K562 (cell line): ENCODE measurements around the gene APP. TPM values are rescaled to one million over a fixed set of nuclear protein-coding genes. Genes with fewer than 3 reads are reported as not detected.

Source experiments
- ATAC-seq: fragments of 200-7000 bp; cut with Tn5 transposase; 3 replicates; pipeline ENCODE4 v1.9.1; 2020; ENCODE audit warnings: moderate library complexity
- BruUV-seq: library from RNA; stranded (reverse); fragments of 400-500 nt; replicated peaks from 2 replicates; lab custom pipeline; 2021; lab: Mats Ljungman, UMichigan
- CTCF ChIA-PET: fragments of 300-600 bp; formaldehyde crosslinking; extraction: SDS; loops from one replicate; lab custom pipeline; 2021; ENCODE audit warnings: low intra/inter-chr PET ratio; lab: Yijun Ruan, JAX
- POLR2A ChIA-PET: fragments of 300-600, 350-650 bp; sonication (Branson Sonifier 250); formaldehyde crosslinking; extraction: SDS; loops from one replicate; lab custom pipeline; 2021; ENCODE audit warnings: antibody characterized with exemption, inconsistent platforms; lab: Yijun Ruan, JAX
- DNase-seq, 4 experiments: peaks; one replicate each; pipeline versions ENCODE4 v3.0.0 to v3.0.0-alpha.2; 2011 to 2018; ENCODE audit warnings: low spot score in 3 of 4, mixed read lengths in 3 of 4; ENCODE audit errors: extremely low read depth in 1 of 4
- FAIRE-seq: peaks from 2 replicates; lab custom pipeline; 2011; peaks lifted over from hg19 to GRCh38; lab: Jason Lieb, UNC
- H2AFZ ChIP-seq: 2 replicates; pipeline ENCODE4 v1.6.0; 2011; ENCODE audit warnings: low read depth, low read length, control low read depth, inconsistent platforms
- H3K27ac ChIP-seq: fragments of 200-600 bp; 3 replicates; pipeline ENCODE4 v1.8.0; 2011; ENCODE audit warnings: low read depth, mild to moderate bottlenecking, control low read depth, inconsistent platforms, low read length, moderate library complexity, mixed read lengths; ENCODE audit errors: extremely low read depth
- H3K27me3 ChIP-seq, 2 experiments: fragments of 300-600 bp in 1 of 2; 2 replicates in 1 of 2; 3 replicates in 1 of 2; pipeline versions ENCODE4 v1.6.0 to v1.8.0; 2011; ENCODE audit warnings: inconsistent platforms in 2 of 2, low read length in 2 of 2, mild to moderate bottlenecking in 1 of 2, mixed read lengths in 1 of 2, moderate library complexity in 1 of 2; ENCODE audit not compliant: control insufficient read depth in 2 of 2, insufficient read depth in 2 of 2
- H3K36me3 ChIP-seq: fragments of 300-600 bp; 3 replicates; pipeline ENCODE4 v1.8.0; 2011; ENCODE audit warnings: mild to moderate bottlenecking, low read length, inconsistent platforms; ENCODE audit not compliant: control insufficient read depth, insufficient read depth
- H3K4me1 ChIP-seq, 2 experiments: fragments of 200-600 bp in 1 of 2; replicated peaks in 1 of 2; 2 replicates in 1 of 2; 3 replicates in 1 of 2; pipeline versions ENCODE4 v1.5.1 to v1.8.0; 2011; ENCODE audit warnings: inconsistent platforms in 2 of 2, low read length in 2 of 2, mild to moderate bottlenecking in 1 of 2, mixed read lengths in 1 of 2, moderate library complexity in 1 of 2; ENCODE audit not compliant: control insufficient read depth in 2 of 2, insufficient read depth in 2 of 2
- H3K4me2 ChIP-seq: 2 replicates; pipeline ENCODE4 v1.6.1; 2011; ENCODE audit warnings: low read length, control low read depth, inconsistent platforms, mixed read lengths; ENCODE audit not compliant: insufficient read depth
- H3K4me3 ChIP-seq: fragments of 200-600 bp; sonication (generic), shearing (Covaris generic); 2 replicates; pipeline ENCODE4 v1.5.1; 2016; ENCODE audit warnings: control low read depth, inconsistent platforms
- H3K79me2 ChIP-seq: fragments of 200-600 bp; 3 replicates; pipeline ENCODE4 v1.8.0; 2011; ENCODE audit warnings: low read length, inconsistent platforms; ENCODE audit not compliant: control insufficient read depth, insufficient read depth
- H3K9ac ChIP-seq, 2 experiments: 2 replicates each; pipeline versions ENCODE4 v1.6.0 to v1.6.1; 2011; ENCODE audit warnings: low read depth in 2 of 2, low read length in 2 of 2, control low read depth in 1 of 2, inconsistent platforms in 1 of 2, mild to moderate bottlenecking in 1 of 2, mixed read lengths in 1 of 2; ENCODE audit not compliant: insufficient read depth in 1 of 2
- H3K9me1 ChIP-seq: one replicate; pipeline ENCODE4 v1.6.0; 2011; ENCODE audit warnings: inconsistent platforms, mild to moderate bottlenecking, low read length, moderate library complexity; ENCODE audit not compliant: control insufficient read depth, insufficient read depth
- H3K9me3 ChIP-seq: replicated peaks from 2 replicates; pipeline ENCODE4 v1.5.1; 2011; ENCODE audit warnings: low read depth, low read length, inconsistent platforms; ENCODE audit not compliant: control insufficient read depth, insufficient read depth
- H4K20me1 ChIP-seq: replicated peaks from 2 replicates; pipeline ENCODE4 v1.6.1; 2011; ENCODE audit warnings: low read length, inconsistent platforms, mixed read lengths; ENCODE audit not compliant: control insufficient read depth, insufficient read depth
- ARID1B ChIP-seq: fragments of 450-650 bp; IDR thresholded peaks from 2 replicates; pipeline ENCODE4 v1.6.1; 2016; ENCODE audit warnings: antibody characterized with exemption, mild to moderate bottlenecking, inconsistent platforms
- ARID3A ChIP-seq: IDR thresholded peaks from 2 replicates; pipeline ENCODE4 v1.6.1; 2012; ENCODE audit warnings: low read depth, low read length, improper control_type of control experiment, borderline replicate concordance
- GMEB1 ChIP-seq: fragments of 250-450 bp; sonication (Bioruptor Pico); IDR thresholded peaks from 2 replicates; pipeline ENCODE4 v1.4.0; 2020; ENCODE audit warnings: mild to moderate bottlenecking
- HDGF ChIP-seq: fragments of 450-650 bp; IDR thresholded peaks from 2 replicates; pipeline ENCODE4 v1.6.1; 2016
- NCOA4 ChIP-seq: fragments of 450-650 bp; IDR thresholded peaks from 2 replicates; pipeline ENCODE4 v1.6.1; 2018; ENCODE audit warnings: mild to moderate bottlenecking; ENCODE audit not compliant: partially characterized antibody
- PHB2 ChIP-seq: fragments of 450-650 bp; IDR thresholded peaks from 2 replicates; pipeline ENCODE4 v1.6.1; 2017; ENCODE audit warnings: low read depth
- ZNF311 ChIP-seq: fragments of 250-450 bp; sonication (Bioruptor Pico); IDR thresholded peaks from 2 replicates; pipeline ENCODE4 v1.4.0; 2020; ENCODE audit warnings: mild to moderate bottlenecking, moderate library complexity
- WGBS: fragments of 100-300 bp; shearing (Covaris generic); methylation state at CpG from one replicate; pipeline ENCODE4 v1.1.6; 2016; ENCODE audit warnings: low coverage, mixed read lengths; ENCODE audit not compliant: insufficient coverage; ENCODE audit errors: missing lambda C conversion rate; 5-methylcytosine and 5-hydroxymethylcytosine counted together
- in situ Hi-C: fragments of 300-500 bp; cut with MboI; formaldehyde crosslinking; loops from 4 replicates; pipeline ENCODE4 v1.15.0; 2018; ENCODE audit warnings: inconsistent platforms, mixed read lengths
- intact Hi-C: fragments of 100-400 bp; cut with micrococcal nuclease; formaldehyde crosslinking; loops from 2 replicates; pipeline ENCODE4 v1.14.2; 2022
- polyA plus RNA-seq, 8 experiments: library from polyadenylated mRNA; depleted of rRNA in 4 of 8; stranded (reverse) in 5 of 8; unstranded in 3 of 8; fragments of >200 nt; fragmentation: Nextera tagmentation in 2 of 8; fragmentation: Illumina TruSeq in 1 of 8; extraction: Ambion mirVana in 2 of 8; extraction: Trizol in 1 of 8; gene quantifications; 2 replicates each; pipeline versions ENCODE4 v1.2.1 to v1.2.3, GENCODE V29; 2011 to 2014; ENCODE audit warnings: inconsistent platforms in 1 of 8, missing spikeins in 1 of 8
- total RNA-seq, 7 experiments: library from RNA; depleted of rRNA in 6 of 7; stranded (reverse); fragments of >200 nt in 6 of 7; fragmentation: Illumina TruSeq in 2 of 7; extraction: Trizol in 2 of 7; gene quantifications; 2 replicates each; pipeline versions ENCODE4 v1.2.1 to v1.2.3, GENCODE V29; 2011 to 2021; ENCODE audit warnings: low replicate concordance in 1 of 7

Gene APP
- total and polyA plus RNA-seq, 9 of the 15 experiments (the other 6 are each of a cell fraction or from before 2014, with no cell fraction given): 0.01 to 1.5 (median 0.16) TPM; not detected in 5

- Histone ChIP-seq H3K27me3 (no peaks in the 10 kb centered on the region), H3K9me3 (no peaks in the 10 kb centered on the region), H3K4me3 (no peak overlapping the region), H3K4me2 (no peak overlapping the region), H3K4me1 (no peaks in the 10 kb centered on the region), H4K20me1 (no peaks in the 10 kb centered on the region), H3K9me1 (no peaks in the 10 kb centered on the region), H2AFZ (no peak overlapping the region), H3K9ac (no peak overlapping the region), H3K27ac (no peak overlapping the region), H3K79me2 (no peaks in the 10 kb centered on the region), H3K36me3 (no peaks in the 10 kb centered on the region)
- BruUV-seq: no TSS peak
- no peak for DNase-seq
- in situ Hi-C loops (loop anchor here (25.0 kb wide), 1 partner anchor 819 kb away; no protein-coding TSS in a partner anchor), intact Hi-C loops (loop anchor here (10.0 kb wide), 1 partner anchor 282 kb away; the partner anchor contains the start of gene APP)
- no peak for ATAC-seq
- ChIA-PET POLR2A (no interaction called here), CTCF (no interaction called here)
- TF ChIP-seq ARID3A: no peak
- TF ChIP-seq GMEB1 (CRISPR knock-in tag): no peak
- no peak for TF ChIP-seq ARID1B
- no peak for TF ChIP-seq HDGF
- TF ChIP-seq NCOA4: no peak
- TF ChIP-seq ZNF311 (CRISPR knock-in tag): no peak
- TF ChIP-seq PHB2: no peak
- 0% methylated on average over 1 of the region's 1 CpG for WGBS
- FAIRE-seq: no peak
These were observed 277.4 kb downstream of the APP start for GRCh38 chr21:25893191-25893590.
